GM04504 (cell line): ENCODE results near the gene CACNA2D3.

Experiments
- DNase-seq: peaks from one replicate; pipeline ENCODE4 v3.0.0-alpha.2; 2012; ENCODE audit warnings: low read depth

The CACNA2D3 gene

GRCh38 chr3:54217828-54218227 is 95.5 kb downstream of the CACNA2D3 start:
- no peak for DNase-seq

DNA sequence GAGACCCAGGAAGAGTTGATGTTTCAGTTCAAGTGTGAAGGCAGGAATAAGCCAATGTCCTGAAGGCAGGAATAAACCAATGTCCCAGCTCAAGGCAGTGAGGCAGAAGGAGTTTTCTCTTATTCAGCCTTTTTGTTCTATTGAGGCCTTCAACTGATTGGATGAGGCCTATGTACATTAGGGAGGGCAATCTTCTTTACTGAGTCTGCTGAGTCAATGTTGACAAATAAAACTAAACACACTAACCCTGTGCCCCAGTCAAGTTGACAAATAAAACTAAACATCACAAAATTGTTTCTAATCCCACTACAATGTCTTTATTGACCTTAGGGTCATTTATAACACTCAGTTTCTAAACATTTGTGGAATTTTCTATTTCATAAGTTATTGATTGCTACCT is 100.0 kb downstream of the CACNA2D3 start:
- DNase-seq, result no peak

DNA sequence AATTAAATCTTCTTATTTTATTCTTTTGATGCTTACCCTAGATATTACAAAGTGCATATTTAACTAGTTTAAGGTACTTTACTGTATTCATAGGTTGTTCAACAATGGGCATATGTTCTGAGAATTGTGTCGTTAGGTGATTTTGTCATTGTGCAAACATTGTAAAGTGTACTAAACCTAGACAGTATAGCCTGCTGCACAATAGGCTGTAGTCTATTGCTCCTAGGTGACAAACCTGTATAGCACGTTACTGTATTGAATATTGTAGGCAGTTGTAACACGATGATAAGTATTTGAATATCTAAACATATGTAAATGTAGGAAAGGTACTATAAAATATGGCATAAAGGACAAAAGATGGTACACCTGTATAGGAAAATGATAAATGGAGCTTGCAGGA is 100.7 kb downstream of the CACNA2D3 start:
- DNase-seq, result no peak

GRCh38 chr3:54225841-54226528 is 103.6 kb downstream of the CACNA2D3 start:
- DNase-seq, result no peak

DNA sequence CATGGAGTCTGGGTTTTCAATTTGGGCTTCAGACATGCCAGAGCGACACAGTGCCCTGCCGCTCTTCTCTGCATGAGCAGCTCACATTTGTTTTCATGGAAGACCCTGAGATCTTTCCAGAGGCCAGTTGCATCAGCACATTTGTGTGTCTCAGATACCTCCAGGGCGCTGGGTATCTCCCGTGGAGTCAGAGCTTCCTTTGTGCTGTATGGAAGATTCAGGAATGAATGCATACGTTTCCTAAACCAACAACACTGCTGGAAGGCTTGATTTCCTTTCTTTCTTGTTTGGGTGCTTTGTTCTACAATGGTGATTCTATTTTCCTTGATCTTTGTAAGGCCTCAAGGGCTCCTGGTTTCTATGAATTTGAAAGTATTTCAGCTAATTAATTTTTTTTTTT is 106.5 kb downstream of the CACNA2D3 start:
- no peak for DNase-seq

DNA sequence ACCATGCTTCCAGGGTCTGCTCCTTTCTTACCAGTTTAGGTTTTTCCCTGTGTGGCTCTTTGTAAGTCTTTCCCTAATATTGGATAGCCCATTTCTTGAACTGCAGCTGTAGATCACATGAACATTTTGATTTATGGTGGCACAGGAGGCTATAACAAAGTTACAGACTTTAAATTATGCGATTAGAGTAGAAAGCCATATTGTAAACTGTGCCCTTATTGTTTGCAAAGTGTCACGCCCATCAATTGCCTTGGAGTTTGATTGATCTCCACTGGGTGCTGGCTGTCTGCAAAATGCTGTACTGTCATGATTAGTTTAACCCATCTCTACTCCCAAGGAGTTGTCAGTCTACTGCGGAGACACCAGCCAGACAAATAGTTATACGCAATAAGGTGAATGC is 110.3 kb downstream of the CACNA2D3 start:
- no peak for DNase-seq

GRCh38 chr3:54235998-54236397 is 113.6 kb downstream of the CACNA2D3 start:
- no peak for DNase-seq

GRCh38 chr3:54237109-54237508 is 114.8 kb downstream of the CACNA2D3 start:
- no peak for DNase-seq

GRCh38 chr3:54237788-54238502 is 115.6 kb downstream of the CACNA2D3 start:
- DNase-seq, result no peak

DNA sequence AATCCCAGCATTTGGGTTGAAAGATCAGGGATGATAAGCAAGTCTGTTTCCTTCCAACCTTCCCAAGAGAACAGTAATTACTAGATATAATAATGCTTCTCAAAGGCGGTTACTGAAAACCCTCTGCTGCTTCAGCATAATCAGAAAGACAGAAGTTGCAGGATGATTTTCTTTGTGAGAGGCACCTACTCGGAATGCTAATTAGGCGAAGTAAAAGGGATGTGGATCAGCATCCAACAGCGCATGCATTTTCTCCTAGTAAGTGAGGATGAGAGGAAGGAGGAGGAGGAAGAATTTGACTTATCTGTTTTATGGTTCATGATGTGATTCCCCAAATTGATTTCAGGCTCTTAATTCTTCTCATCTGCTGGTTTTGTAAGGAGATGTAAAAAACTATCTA is 118.0 kb downstream of the CACNA2D3 start:
- DNase-seq, result no peak

DNA sequence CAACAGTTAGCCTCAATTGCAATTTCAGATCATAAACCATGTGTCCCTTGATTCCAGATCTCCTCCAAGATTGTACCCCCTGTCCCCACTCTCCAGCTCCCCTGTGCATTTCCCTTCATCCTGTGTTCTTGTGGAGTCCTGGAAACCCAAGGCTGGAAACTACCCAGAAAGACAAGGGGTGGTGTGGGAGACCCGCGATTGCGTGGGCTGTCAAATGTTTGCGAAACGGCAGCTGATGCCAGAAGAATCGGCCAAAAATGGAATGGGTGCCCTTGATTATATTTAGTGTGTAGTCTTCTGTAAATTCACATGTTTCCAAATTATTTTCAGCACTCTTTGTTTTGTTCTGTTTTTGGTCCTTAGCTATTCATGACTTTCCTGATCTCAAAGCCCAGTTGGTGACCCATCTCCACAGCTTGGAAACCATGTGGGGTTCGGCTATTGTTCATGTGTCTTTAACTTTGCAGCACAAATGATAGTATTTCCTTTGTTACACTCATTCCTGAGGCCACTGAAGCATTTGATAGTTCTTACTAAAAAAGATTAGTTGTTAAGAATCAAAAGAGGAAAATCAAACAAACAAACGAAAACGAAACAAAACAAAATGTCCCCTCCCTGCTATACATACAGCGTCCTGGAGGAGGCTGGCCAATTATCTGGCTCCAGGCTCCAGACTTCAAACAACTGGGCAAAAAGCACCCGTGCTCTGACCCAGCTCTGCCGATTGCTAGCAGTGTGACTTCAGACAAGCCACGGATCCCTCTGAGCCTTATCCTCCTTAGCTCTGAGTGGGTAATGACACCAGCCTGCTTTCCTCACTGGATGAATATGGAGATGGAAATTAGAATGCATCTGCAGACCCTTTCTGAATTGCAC is 120.9 kb downstream of the CACNA2D3 start:
- DNase-seq, result no peak

DNA sequence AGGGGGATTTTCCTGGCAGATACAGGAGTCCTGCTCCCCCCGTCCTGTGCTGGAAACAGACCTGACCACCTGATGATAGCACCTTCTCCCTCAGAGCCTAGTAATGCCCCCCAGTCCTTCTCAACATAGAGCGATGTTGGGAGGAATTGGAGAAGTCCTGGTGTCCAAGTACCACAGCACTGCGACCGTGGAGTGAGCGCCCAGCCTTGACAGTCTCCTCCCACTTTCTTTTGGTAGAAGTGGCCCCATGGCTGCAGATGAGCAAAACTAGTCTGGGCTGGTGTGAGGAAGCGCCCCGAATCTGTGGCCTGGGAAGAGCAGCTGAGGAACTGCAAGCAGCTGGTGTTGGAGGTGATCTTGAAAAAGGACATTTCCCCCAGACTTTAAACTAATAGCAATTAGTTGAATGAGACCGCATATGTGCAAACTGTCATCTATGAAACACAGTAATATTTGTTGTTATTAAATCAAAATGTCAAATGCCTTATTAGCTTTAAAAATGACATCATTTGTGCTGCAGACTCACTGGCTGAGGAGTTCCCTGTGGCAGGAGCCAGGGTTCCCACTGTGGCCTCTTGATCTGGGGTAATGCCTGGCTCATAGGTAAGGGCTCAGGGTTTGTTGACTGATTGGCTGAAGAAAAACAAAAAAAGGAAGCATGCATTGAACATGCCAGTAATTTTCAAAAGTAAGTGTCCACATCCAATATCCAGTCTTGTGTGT is 121.8 kb downstream of the CACNA2D3 start:
- no peak for DNase-seq

GRCh38 chr3:54251705-54252104 is 129.4 kb downstream of the CACNA2D3 start:
- DNase-seq, result no peak

DNA sequence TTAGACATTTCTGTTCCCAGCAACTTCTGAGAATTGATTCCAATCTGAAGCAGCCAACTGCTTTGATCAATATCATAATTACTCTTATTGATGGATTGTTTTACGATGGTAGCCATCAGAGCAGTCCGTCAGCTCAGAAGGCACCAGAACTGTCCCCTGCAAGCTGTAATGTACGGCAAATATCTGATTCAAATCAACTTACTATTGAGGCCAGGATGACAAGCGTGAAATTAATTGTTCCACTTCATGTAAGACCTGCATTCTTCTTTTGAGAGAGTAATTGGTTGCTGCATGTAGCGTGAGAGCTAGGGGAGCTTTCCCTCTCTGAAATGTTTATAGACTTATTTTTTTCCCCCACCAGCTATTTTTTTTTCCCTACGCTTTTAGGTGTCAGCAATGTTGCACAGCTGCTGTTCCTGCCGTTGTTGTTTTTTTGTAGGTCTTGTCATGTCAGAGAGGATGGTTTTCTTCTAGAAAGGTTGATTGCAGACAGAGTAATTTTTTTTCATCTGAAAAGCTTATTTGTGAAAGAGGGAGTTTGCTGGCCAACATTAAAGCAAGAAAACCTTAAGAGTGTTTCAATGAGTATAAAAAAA is 134.9 kb downstream of the CACNA2D3 start:
- no peak for DNase-seq

DNA sequence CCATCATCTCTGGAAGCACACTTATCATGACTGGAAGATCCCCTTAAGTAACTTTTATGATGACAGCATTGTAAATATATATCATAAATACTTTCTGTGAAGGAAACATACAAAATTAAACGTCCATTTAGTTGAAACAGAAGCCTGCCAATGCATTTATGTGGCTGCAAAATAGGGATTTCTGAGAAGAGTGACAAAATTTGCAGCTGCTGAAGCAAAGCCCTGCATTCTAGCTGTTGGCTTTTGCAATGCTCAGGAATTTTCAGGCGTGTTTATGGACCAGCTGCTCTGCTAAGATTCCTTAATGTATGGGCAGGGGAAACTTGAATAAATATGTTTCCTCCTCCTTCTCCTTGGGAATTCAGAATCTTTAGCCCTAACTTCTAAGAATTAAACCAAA is 137.3 kb downstream of the CACNA2D3 start:
- DNase-seq, result no peak

DNA sequence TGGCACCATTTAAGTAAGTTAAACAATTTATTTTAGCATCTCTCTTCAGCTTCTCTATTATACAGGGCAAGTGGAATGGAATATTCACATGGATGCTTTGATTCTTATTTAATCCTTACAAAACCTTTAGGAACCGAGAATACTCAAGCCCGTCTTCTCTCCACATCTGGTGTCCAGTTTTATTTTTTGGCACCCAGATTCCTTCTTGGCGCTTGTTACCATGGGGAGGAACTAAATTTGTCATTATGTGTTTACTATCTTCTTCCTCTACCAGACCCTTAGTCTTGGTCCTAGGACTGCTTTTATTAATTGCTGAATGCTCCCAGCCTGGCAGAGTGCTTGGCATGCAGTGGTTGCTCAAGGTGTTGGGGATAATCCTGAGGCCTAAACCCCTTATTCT is 138.8 kb downstream of the CACNA2D3 start:
- DNase-seq, result no peak

DNA sequence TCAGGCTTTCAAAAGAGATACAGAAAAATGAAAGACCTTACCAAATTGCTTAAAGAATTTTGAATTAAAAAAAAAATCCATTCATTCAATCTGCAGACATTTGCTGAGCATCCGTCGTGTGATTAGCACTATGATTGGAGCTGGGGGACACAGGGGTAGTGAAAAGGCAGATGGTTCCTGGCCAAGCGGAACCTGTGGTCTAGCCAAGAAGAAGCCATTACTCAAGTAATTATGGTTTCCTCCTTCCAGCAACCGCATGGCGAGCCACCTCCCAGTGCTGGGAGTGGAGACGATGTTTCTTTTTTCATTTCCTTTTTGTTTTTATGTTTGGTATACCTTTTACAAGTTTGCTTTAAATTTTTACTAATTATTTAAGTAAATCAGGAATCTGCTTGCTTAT is 140.2 kb downstream of the CACNA2D3 start:
- DNase-seq, result no peak

DNA sequence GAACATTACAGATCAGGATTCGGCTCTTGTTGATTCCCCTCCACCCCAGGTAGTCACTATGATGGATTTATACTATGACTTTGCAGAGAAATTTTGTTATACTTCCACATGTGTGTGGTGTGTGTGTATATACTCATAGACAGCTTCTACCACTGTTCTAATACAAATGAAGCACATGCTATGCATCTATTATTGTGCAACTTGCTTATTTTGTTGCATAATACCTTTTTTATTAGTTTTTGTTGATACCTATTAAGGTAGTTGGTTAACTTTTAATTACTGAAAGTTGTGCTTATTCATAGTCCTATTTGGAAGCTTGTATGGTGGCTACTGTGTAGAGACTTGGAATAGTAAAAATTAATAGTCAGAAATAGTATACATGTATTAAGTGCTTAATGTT is 140.6 kb downstream of the CACNA2D3 start:
- no peak for DNase-seq

GRCh38 chr3:54264050-54264449 is 141.7 kb downstream of the CACNA2D3 start:
- no peak for DNase-seq

DNA sequence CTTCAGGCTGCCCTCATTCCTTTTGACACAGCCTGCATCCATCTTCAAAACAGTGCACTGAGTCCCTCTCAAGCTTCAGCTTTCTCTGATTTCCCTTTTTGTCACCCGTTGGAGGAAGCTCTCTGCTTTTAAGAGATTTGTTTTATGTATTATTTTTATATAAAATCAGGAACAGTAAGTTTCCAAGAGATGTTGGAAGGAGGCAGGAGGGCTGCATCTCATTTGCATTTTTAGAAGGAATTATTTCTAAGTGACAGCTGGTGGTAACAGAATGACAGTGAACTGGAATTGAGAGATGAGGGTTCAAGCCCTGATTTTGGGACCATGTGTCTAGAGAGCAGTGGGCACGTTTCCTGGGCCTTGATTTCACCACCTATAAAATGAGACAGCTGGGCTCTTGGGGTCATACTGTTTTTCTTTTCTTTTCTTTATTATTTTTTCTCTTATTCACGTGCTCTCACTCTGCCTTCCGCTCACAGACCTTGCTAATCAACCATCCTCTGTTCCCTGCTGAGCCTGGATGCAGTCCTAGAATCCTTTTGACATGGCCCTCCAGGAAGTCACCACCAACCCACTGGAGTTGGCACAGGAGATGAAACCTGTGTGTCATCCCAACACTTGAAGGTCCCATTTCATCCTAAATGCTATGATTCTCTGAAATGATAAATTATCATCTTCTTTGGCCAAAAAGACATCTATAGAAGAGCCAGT is 148.6 kb downstream of the CACNA2D3 start:
- DNase-seq, result no peak

DNA sequence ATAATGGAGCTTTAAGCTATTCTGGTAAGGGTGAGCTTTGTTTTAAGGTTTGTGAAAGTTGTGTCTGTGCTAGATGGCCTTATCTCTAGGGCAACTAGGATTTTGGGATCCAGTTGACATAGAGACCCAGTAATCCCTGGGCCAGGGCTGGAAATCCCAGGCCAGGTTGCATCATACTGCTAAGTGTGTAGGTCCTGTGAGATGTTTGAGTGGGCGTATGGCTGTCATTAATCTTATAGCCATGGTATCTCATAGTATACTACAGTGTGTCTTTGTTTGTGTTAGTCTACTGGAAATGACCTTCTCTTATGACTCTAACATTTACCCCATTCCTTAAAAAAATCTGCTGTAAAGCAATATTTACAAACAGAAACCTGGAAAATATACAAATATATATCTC is 151.4 kb downstream of the CACNA2D3 start:
- DNase-seq, result no peak
